ENCODE results near the gene DBX2.

Gene DBX2

DNA sequence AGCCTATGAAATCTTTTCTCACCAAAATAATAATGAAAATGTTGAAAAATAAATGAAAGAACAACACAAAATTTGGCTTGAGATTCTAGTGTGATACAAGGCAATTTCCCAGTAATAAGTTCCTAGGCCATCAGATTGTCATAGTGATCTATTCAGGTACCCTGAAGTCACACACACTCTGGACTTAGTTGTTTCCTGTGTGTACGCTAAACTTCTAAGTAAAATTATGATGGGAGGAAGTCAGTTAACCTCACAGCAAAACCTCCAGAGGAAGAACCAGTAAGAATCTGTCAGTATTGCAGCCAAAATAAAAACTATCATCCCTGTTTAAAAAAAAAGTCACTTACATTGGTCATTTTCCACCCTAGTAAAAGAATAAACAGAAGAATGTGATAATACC, 81.9 kb downstream of the DBX2 start:
- no peak overlapping the region for H3K27ac ChIP-seq
- in situ Hi-C loops (cut with HindIII; ENCODE audit: low pct_ligation_motif_present, low sequenced_read_pairs): no loop called here
- no peaks in the 10 kb centered on the region for H3K27me3 ChIP-seq (replicated peaks)
- H3K36me3 ChIP-seq (replicated peaks): no peaks in the 10 kb centered on the region
- TF ChIP-seq, protein P1, sequence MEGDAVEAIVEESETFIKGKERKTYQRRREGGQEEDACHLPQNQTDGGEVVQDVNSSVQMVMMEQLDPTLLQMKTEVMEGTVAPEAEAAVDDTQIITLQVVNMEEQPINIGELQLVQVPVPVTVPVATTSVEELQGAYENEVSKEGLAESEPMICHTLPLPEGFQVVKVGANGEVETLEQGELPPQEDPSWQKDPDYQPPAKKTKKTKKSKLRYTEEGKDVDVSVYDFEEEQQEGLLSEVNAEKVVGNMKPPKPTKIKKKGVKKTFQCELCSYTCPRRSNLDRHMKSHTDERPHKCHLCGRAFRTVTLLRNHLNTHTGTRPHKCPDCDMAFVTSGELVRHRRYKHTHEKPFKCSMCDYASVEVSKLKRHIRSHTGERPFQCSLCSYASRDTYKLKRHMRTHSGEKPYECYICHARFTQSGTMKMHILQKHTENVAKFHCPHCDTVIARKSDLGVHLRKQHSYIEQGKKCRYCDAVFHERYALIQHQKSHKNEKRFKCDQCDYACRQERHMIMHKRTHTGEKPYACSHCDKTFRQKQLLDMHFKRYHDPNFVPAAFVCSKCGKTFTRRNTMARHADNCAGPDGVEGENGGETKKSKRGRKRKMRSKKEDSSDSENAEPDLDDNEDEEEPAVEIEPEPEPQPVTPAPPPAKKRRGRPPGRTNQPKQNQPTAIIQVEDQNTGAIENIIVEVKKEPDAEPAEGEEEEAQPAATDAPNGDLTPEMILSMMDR (IDR thresholded peaks at IDR 0.05; ENCODE audit: low read depth, low read length, missing control alignments): no peak
- no peak overlapping the region for H3K4me3 ChIP-seq (ENCODE audit: low read depth, low read length)
- DNase-seq: no peak

Data from brain microvascular endothelial cell (primary cell).